ENCODE results near the gene BRPF3. TPM values are rescaled to one million over a fixed set of nuclear protein-coding genes. Genes with fewer than 3 reads are reported as not detected.

The BRPF3 gene
- total RNA-seq, 1 experiment from 2014 or later: 49.6 TPM

GRCh38 chr6:36244641-36245280 is 48.2 kb downstream of the BRPF3 start:
- Histone ChIP-seq H3K36me3 (ENCODE audit: control insufficient read depth, insufficient read depth, low read length) (no peaks in the 10 kb centered on the region), H3K27ac (ENCODE audit: low read length) (no peak overlapping the region), H3K9me3 (ENCODE audit: control insufficient read depth, insufficient read depth, low read depth, low read length) (no peaks in the 10 kb centered on the region), H3K4me3 (ENCODE audit: low read depth in 2 of 2, low read length in 2 of 2) (no peak overlapping the region), H3K27me3 (ENCODE audit: control insufficient read depth, insufficient read depth, low read length) (no peaks in the 10 kb centered on the region), H3K4me1 (ENCODE audit: control insufficient read depth, insufficient read depth, low read length) (no peaks in the 10 kb centered on the region)
- TF ChIP-seq POLR2AphosphoS5 (IDR thresholded peaks at IDR 0.05; ENCODE audit: low read depth, low read length) (no peak), TCF7L2 (IDR thresholded peaks at IDR 0.05; ENCODE audit: low read depth, low read length) (no peak), SIN3A (IDR thresholded peaks at IDR 0.05; ENCODE audit: borderline replicate concordance, insufficient read depth, low read depth, low read length) (no peak), REST (IDR thresholded peaks at IDR 0.05; ENCODE audit: insufficient read depth in 1 of 2, low read depth in 2 of 2, low read length in 1 of 2) (no peak)
- TF ChIP-seq, protein P1, sequence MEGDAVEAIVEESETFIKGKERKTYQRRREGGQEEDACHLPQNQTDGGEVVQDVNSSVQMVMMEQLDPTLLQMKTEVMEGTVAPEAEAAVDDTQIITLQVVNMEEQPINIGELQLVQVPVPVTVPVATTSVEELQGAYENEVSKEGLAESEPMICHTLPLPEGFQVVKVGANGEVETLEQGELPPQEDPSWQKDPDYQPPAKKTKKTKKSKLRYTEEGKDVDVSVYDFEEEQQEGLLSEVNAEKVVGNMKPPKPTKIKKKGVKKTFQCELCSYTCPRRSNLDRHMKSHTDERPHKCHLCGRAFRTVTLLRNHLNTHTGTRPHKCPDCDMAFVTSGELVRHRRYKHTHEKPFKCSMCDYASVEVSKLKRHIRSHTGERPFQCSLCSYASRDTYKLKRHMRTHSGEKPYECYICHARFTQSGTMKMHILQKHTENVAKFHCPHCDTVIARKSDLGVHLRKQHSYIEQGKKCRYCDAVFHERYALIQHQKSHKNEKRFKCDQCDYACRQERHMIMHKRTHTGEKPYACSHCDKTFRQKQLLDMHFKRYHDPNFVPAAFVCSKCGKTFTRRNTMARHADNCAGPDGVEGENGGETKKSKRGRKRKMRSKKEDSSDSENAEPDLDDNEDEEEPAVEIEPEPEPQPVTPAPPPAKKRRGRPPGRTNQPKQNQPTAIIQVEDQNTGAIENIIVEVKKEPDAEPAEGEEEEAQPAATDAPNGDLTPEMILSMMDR (IDR thresholded peaks at IDR 0.05): no peak
- in situ Hi-C loops (cut with HindIII; ENCODE audit: low pct_unique_long_range_greater_than_20kb, low sequenced_read_pairs): no loop called here
- ATAC-seq (no peak), DNase-seq (ENCODE audit: low read depth, low spot score) (no peak)
- POLR2A ChIA-PET: no interaction called here
- CTCF ChIA-PET: interaction anchor here (0.5 kb wide), 1 partner anchor 121 kb away, joined by 5 read pairs; no protein-coding TSS in a partner anchor
- intact Hi-C loops (cut with micrococcal nuclease; ENCODE audit: unreplicated experiment): no loop called here
- BruUV-seq (replicated peaks): no TSS peak

DNA sequence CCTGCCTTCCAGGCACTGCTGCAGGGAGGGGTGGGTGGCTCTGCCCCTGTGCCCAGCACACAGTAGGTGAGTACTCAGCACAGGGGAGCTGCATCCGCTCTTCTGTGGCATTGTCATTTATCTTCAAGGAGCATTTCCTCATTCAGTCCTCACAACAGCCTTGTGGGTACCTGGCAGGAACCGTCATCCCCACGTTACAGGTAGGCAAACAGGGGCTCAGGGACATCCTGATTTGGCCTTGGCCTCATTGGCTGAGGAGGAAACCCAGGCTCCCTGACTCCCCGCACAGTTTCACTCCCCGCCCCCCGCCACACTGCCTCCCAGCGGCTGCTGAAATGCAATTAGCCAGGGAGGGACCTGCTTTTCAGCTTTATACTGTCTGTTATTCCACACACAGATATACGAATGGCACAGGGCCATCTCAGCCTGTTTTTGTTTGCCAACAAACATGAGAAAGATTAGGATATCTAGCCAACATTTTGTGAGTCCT is 49.1 kb downstream of the BRPF3 start:
- ATAC-seq (no peak), DNase-seq (ENCODE audit: low read depth, low spot score) (no peak)
- in situ Hi-C loops (cut with HindIII; ENCODE audit: low pct_unique_long_range_greater_than_20kb, low sequenced_read_pairs) (no loop called here), intact Hi-C loops (cut with micrococcal nuclease; ENCODE audit: unreplicated experiment) (no loop called here)
- H3K4me3 ChIP-seq (ENCODE audit: low read depth in 2 of 2, low read length in 2 of 2): no peak overlapping the region
- H3K9me3 ChIP-seq (ENCODE audit: control insufficient read depth, insufficient read depth, low read depth, low read length): no peaks in the 10 kb centered on the region
- ChIA-PET CTCF (no interaction called here), POLR2A (no interaction called here)
- TF ChIP-seq, protein P1 (IDR thresholded peaks at IDR 0.05): no peak
- no peak for TF ChIP-seq SIN3A (IDR thresholded peaks at IDR 0.05; ENCODE audit: borderline replicate concordance, insufficient read depth, low read depth, low read length)
- TF ChIP-seq REST (IDR thresholded peaks at IDR 0.05; ENCODE audit: insufficient read depth in 1 of 2, low read depth in 2 of 2, low read length in 1 of 2): no peak
- no peak for TF ChIP-seq TCF7L2 (IDR thresholded peaks at IDR 0.05; ENCODE audit: low read depth, low read length)
- no peak for TF ChIP-seq POLR2AphosphoS5 (IDR thresholded peaks at IDR 0.05; ENCODE audit: low read depth, low read length)
- no TSS peak for BruUV-seq (replicated peaks)
- no peaks in the 10 kb centered on the region for H3K4me1 ChIP-seq (ENCODE audit: control insufficient read depth, insufficient read depth, low read length)
- H3K36me3 ChIP-seq (ENCODE audit: control insufficient read depth, insufficient read depth, low read length): no peaks in the 10 kb centered on the region
- H3K27ac ChIP-seq (ENCODE audit: low read length): no peak overlapping the region
- no peaks in the 10 kb centered on the region for H3K27me3 ChIP-seq (ENCODE audit: control insufficient read depth, insufficient read depth, low read length)

Measured in Panc1 (cell line).